NCI-H510A treated with DMSO at 0.1 percent for 48 hours (cell line): ENCODE data around the gene KRTAP4-12.
"Not testable (repeated sequence)": the region's sequence is repeated elsewhere in the genome, so short reads cannot be mapped to it uniquely, and the experiment has no call there.

ENCODE experiments used
- DNase-seq: peaks from one replicate; lab custom pipeline; 2025; lab: John Stamatoyannopoulos, UW

Gene KRTAP4-12

GRCh38 chr17:41125064-41125463 is 1.1 kb upstream of the KRTAP4-12 start:
- no peak for DNase-seq

GRCh38 chr17:41123292-41123990 is 541 bp downstream of the KRTAP4-12 start:
- not testable (repeated sequence) for DNase-seq

- DNase-seq = no peak
Observed at GRCh38 chr17:41121742-41122141, 2.2 kb downstream of the KRTAP4-12 start.

GRCh38 chr17:41119696-41120690 is 4.0 kb downstream of the KRTAP4-12 start:
- not testable (repeated sequence) for DNase-seq

- no peak for DNase-seq
Observed at GRCh38 chr17:41118721-41119120, 5.3 kb downstream of the KRTAP4-12 start.

- DNase-seq = not testable (repeated sequence)
Observed at GRCh38 chr17:41117846-41118386, 6.1 kb downstream of the KRTAP4-12 start, which contains the start of gene KRTAP4-11. KRTAP4-11 (minus strand) TSS chr17:41118373; CDS start chr17:41118315, 58 bp downstream.

- no peak for DNase-seq
Observed at GRCh38 chr17:41116297-41116696, 7.7 kb downstream of the KRTAP4-12 start.

GRCh38 chr17:41111151-41111885 is 12.7 kb downstream of the KRTAP4-12 start:
- no peak for DNase-seq

GRCh38 chr17:41108728-41109386 is 15.1 kb downstream of the KRTAP4-12 start:
- not testable (repeated sequence) for DNase-seq

GRCh38 chr17:41107941-41108450 is 16.0 kb downstream of the KRTAP4-12 start:
- DNase-seq = no peak

- not testable (repeated sequence) for DNase-seq
Observed at GRCh38 chr17:41105347-41105746, 18.6 kb downstream of the KRTAP4-12 start, which contains the start of gene KRTAP4-9. KRTAP4-9 (plus strand) TSS chr17:41105389; CDS start chr17:41105389, 0 bp downstream.

- DNase-seq = not testable (repeated sequence)
Observed at GRCh38 chr17:41104386-41105038, 19.5 kb downstream of the KRTAP4-12 start.

GRCh38 chr17:41103896-41104295 is 20.1 kb downstream of the KRTAP4-12 start:
- no peak for DNase-seq

- no peak for DNase-seq
Observed at GRCh38 chr17:41101586-41102259, 22.3 kb downstream of the KRTAP4-12 start, which contains the start of gene KRTAP4-16. KRTAP4-16 (minus strand) TSS chr17:41102209; CDS start chr17:41102209, 0 bp downstream.

GRCh38 chr17:41099682-41100480 is 24.1 kb downstream of the KRTAP4-12 start:
- DNase-seq = not testable (repeated sequence)

- DNase-seq = no peak
Observed at GRCh38 chr17:41098481-41098880, 25.5 kb downstream of the KRTAP4-12 start.

- DNase-seq = no peak
Observed at GRCh38 chr17:41098042-41098441, 25.9 kb downstream of the KRTAP4-12 start, which contains the start of gene KRTAP4-8. KRTAP4-8 (minus strand) TSS chr17:41098142; CDS start chr17:41098084, 58 bp downstream.

GRCh38 chr17:41096055-41096454 is 27.9 kb downstream of the KRTAP4-12 start:
- no peak for DNase-seq
